Effector memory CD4-positive, alpha-beta T cell (primary cell): ENCODE results near the gene GJD4.
A peak's percentile ranks its signal among the peaks of the same experiment; 100 is the strongest.

ENCODE experiments used
- DNase-seq, 3 donors: peaks; one replicate each; pipeline ENCODE4 v3.0.0-alpha.2; 2020
- H3K27ac ChIP-seq: 2 replicates; pipeline ENCODE4 v1.7.0; 2013; ENCODE audit warnings: mild to moderate bottlenecking, low read length, moderate library complexity; ENCODE audit not compliant: insufficient read depth, poor library complexity, severe bottlenecking
- H3K27me3 ChIP-seq: replicated peaks from 2 replicates; pipeline ENCODE4 v1.7.0; 2013; ENCODE audit warnings: mild to moderate bottlenecking, low read length; ENCODE audit not compliant: insufficient read depth, control insufficient read depth, poor library complexity, severe bottlenecking
- H3K36me3 ChIP-seq: 2 replicates; pipeline ENCODE4 v1.7.0; 2013; ENCODE audit warnings: mild to moderate bottlenecking, low read length, moderate library complexity; ENCODE audit not compliant: control insufficient read depth, insufficient read depth
- H3K4me1 ChIP-seq: 2 replicates; pipeline ENCODE4 v1.7.0; 2013; ENCODE audit warnings: low read length, mild to moderate bottlenecking; ENCODE audit not compliant: control insufficient read depth, insufficient read depth, poor library complexity, severe bottlenecking
- H3K4me3 ChIP-seq: 2 replicates; pipeline ENCODE4 v1.7.0; 2013; ENCODE audit warnings: low read length, low read depth, mild to moderate bottlenecking; ENCODE audit not compliant: insufficient read depth, poor library complexity, severe bottlenecking
- H3K9me3 ChIP-seq: 2 replicates; pipeline ENCODE4 v1.7.0; 2013; ENCODE audit warnings: mild to moderate bottlenecking, low read length, moderate library complexity; ENCODE audit not compliant: control insufficient read depth

The GJD4 gene

DNA sequence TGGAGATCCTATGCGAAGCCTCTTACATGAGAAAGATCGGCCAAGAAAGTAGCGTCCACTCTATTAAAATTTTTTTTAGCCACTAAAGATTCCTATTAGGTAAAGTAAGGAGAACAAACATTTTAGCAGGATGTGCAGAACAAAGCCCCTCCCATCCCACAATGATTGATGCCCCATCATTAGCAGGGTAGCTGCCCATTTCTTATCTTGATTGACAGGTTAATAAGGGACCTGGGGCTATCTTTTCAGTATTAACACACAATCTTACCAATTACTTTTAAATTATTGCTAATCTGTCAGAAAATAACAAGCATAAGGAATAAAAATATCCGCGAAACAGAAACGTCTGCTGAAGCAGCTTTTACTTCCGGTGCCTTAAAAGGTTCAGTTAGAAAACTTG lies 31.8 kb downstream of the GJD4 start:
- Histone ChIP-seq H3K4me3 (no peak overlapping the region), H3K36me3 (no peaks in the 10 kb centered on the region), H3K27me3 (no peaks in the 10 kb centered on the region), H3K4me1 (peaks cover 6% of the 10 kb centered on the region), H3K9me3 (no peaks in the 10 kb centered on the region), H3K27ac (no peak overlapping the region)
- no peak for DNase-seq

GRCh38 chr10:35637462-35637861 lies 32.3 kb downstream of the GJD4 start:
- Histone ChIP-seq H3K9me3 (no peaks in the 10 kb centered on the region), H3K4me1 (peaks cover 6% of the 10 kb centered on the region), H3K4me3 (no peak overlapping the region), H3K27me3 (no peaks in the 10 kb centered on the region), H3K36me3 (no peaks in the 10 kb centered on the region), H3K27ac (no peak overlapping the region)
- no peak for DNase-seq

DNA sequence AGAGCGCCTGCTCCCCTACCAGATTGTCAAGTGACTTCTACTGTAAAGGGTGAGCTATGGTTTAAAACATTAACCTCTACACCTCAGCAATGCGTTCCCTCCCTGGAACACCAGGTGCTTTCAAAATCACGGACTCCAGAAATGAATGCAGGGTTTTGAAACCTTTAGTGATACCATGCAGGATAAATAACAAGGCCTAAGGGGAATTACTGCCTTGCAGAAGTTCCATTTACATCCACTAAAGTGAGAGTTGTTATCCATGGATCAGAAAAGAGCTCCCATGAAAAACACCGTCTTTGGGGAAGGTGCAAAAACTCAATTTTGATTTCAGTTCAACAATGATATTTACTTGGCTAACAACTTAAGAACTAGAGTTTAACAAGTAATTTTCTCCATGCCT lies 33.0 kb downstream of the GJD4 start:
- no peaks in the 10 kb centered on the region for H3K27me3 ChIP-seq
- peaks cover 9% of the 10 kb centered on the region for H3K4me1 ChIP-seq
- no peak overlapping the region for H3K4me3 ChIP-seq
- H3K9me3 ChIP-seq = no peaks in the 10 kb centered on the region
- DNase-seq = no peak
- H3K27ac ChIP-seq = no peak overlapping the region
- no peaks in the 10 kb centered on the region for H3K36me3 ChIP-seq

DNA sequence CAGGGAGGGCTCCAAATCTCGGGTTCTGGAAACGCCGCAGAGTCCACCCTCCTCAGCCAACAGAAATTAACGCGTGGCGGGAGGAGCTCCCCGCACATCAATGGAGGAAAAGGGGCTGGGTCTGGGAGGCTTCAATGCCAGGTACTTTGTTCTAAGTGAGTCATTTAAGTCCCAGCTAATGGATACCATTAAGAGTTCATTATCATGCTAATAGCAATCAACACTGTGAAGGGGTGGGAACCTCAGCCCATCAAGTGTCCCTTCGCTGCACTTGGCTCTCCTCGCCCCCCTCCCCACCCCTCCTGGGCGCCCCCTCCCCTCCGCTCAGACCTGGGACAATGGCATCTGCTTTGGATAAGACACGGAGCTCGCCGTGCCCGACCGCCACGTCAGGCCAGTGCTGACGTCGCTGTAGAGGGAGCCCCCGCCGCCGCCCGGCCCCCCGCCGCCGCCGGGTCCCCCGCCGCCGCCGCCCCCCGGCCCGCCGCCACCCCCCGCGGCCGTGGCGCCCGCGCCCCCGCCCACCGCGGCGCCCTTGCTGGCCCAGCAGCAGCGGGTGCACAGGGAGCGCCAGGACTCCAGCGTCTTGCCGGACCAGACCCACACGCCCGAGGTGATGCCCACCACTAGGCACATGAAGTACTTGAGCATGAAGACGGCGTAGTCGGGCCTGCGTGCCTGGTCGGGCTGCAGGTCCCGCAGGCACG lies 34.0 kb downstream of the GJD4 start:
- H3K4me1 ChIP-seq = peaks cover 15% of the 10 kb centered on the region
- no peak for DNase-seq
- H3K27ac ChIP-seq = no peak overlapping the region
- no peaks in the 10 kb centered on the region for H3K36me3 ChIP-seq
- H3K27me3 ChIP-seq = no peaks in the 10 kb centered on the region
- H3K4me3 ChIP-seq = no peak overlapping the region
- H3K9me3 ChIP-seq = no peaks in the 10 kb centered on the region

- DNase-seq = no peak
- peaks cover 18% of the 10 kb centered on the region for H3K4me1 ChIP-seq
- H3K9me3 ChIP-seq = no peaks in the 10 kb centered on the region
- peak overlapping the region; percentile 19 for H3K4me3 ChIP-seq
- no peak overlapping the region for H3K27ac ChIP-seq
- no peaks in the 10 kb centered on the region for H3K27me3 ChIP-seq
- H3K36me3 ChIP-seq = no peaks in the 10 kb centered on the region
Observed at GRCh38 chr10:35639728-35640401, 34.7 kb downstream of the GJD4 start.

DNA sequence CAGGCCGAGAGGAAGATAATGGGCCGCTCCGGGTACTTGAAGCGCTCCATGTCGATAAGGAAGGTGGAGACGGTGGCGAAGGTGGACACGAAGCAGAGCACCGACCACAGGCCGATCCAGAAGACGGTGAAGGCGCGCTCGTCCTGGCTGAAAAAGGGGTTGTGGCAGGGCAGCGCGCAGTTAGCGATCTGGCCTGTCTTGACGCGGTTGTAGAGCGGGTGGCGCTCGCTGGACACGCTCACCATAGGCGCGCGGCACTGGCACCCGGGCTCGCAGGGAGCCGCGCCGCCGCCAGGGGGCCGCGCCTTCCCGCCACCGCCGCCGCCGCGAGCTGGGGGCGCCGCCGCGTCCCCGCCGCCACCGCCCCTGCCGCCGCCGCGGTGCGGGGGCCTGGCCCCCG lies 35.3 kb downstream of the GJD4 start:
- DNase-seq = peak in 1 of 3 donors; percentile 1

DNA sequence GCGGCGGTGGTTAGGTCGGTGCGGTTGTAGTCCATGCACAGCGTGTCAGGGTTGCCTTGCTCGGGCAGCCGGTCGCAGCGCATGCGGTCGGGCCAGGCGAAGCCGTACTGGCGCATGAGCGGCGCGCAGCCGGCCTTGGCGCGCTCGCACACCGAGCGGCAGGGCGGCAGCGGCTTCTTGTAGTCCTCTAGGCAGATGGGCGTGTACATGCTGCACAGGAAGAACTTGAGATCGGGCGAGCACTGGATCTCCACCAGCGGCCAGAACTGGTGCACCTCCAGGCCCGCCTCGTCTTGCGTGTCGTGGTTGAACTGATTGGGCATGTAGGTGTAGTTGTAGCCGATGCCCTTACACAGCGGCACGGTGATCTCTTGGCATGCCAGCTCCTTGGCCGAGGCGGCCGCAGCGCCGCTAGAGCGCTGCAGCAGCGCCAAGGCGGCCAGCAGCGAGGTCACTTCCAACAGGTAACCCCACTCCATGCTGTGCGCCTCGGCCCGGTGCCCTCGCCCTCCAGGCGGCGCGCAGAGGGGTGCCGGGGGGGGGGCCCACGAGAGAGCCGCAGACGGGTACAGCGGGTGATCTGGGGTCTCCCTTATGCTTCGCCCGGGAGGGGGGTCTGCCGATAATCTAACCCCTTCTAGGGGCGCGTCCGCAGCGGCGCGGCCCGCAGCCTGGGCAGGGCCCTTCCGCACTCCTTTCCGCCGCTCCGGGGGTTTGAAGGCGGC lies 36.0 kb downstream of the GJD4 start:
- DNase-seq = peak in 2 of 3 donors; percentile 15 to 23
- no peaks in the 10 kb centered on the region for H3K27me3 ChIP-seq
- H3K4me3 ChIP-seq = peak overlapping the region; percentile 83
- H3K9me3 ChIP-seq = no peaks in the 10 kb centered on the region
- H3K4me1 ChIP-seq = peaks cover 18% of the 10 kb centered on the region
- no peak overlapping the region for H3K27ac ChIP-seq
- no peaks in the 10 kb centered on the region for H3K36me3 ChIP-seq

More for the DNA sequence above, 35.3 kb downstream of the GJD4 start:
- H3K27ac ChIP-seq = no peak overlapping the region
- peaks cover 18% of the 10 kb centered on the region for H3K4me1 ChIP-seq
- no peaks in the 10 kb centered on the region for H3K9me3 ChIP-seq
- H3K36me3 ChIP-seq = no peaks in the 10 kb centered on the region
- H3K27me3 ChIP-seq = no peaks in the 10 kb centered on the region
- peak overlapping the region; percentile 30 for H3K4me3 ChIP-seq

- H3K4me1 ChIP-seq = peaks cover 18% of the 10 kb centered on the region
- no peaks in the 10 kb centered on the region for H3K27me3 ChIP-seq
- DNase-seq = no peak
- no peaks in the 10 kb centered on the region for H3K9me3 ChIP-seq
- no peak overlapping the region for H3K27ac ChIP-seq
- peak overlapping the region; percentile 83 for H3K4me3 ChIP-seq
- no peaks in the 10 kb centered on the region for H3K36me3 ChIP-seq
Observed at GRCh38 chr10:35641676-35642034, 36.5 kb downstream of the GJD4 start.

DNA sequence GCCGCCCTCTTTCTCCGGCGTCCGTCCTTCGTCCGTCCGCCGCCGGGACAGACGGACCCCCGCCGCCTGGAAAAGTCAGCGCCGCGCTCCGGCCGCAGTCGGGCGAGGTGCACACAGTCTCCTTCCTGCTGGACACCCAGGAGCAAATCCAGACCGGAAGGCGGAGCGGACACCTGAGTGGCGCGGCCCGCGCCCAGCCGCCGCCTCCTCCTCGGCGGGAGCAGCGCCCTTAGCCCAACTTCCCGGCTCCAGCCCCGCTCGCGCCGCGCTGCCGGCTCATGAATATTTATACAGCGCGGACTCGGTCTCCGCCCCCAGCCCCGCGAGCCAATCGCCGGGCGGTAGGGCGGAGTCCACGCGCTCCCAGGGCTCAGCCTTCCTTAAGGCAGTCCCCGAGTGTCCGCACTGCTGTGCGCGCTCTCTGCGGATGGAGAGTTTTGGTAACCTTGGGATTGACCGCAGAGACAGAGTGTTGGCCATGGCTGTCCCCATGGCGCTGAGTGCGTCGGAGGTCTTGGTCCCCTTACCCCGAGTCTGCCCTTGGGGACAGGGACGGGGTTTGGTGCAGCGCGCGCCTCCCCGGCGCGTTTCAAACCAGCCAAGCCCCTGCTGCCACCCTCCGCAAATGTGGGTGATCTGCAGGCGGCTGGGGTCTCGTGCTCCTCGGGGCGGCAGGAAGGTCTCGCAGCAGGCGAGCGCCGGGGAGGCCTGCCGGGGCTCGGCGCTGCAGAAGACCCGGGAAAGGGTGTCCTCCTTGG lies 37.1 kb downstream of the GJD4 start, which contains the start of gene FZD8:
Gene FZD8, minus strand, starts transcription at position 262 of the 758 bp plus-strand sequence. CDS start 867 bp downstream, outside the sequence.
- Histone ChIP-seq H3K9me3 (no peaks in the 10 kb centered on the region), H3K4me3 (peak within 1 kb of the TSS; percentile 83), H3K27me3 (no peaks in the 10 kb centered on the region), H3K36me3 (no peaks in the 10 kb centered on the region), H3K4me1 (peaks cover 18% of the 10 kb centered on the region), H3K27ac (no peak within 1 kb of the TSS)
- DNase-seq = peak; percentile 31 to 60 (median 57)
